ENCODE data around the gene KDM4D.
"Not testable (repeated sequence)": the region's sequence is repeated elsewhere in the genome, so short reads cannot be mapped to it uniquely, and the experiment has no call there.

KDM4D gene

GRCh38 chr11:94973099-94973968 lies at the start of gene KDM4D, which contains the start of gene CWC15:
Gene KDM4D (plus strand): TSS chr11:94973709. CDS start chr11:94997373, 23,664 bp downstream.
Gene CWC15 (minus strand): TSS chr11:94973556. CDS start chr11:94972185, 1,371 bp downstream.
- DNase-seq = peak; percentile 85 to 91

- no peak for DNase-seq
These were observed 49.3 kb upstream of the KDM4D start for GRCh38 chr11:94924171-94924572.

GRCh38 chr11:94924612-94925011 lies 48.9 kb upstream of the KDM4D start:
- DNase-seq = no peak

GRCh38 chr11:94925422-94926270 lies 47.9 kb upstream of the KDM4D start:
- no peak for DNase-seq

GRCh38 chr11:94926271-94926625 lies 47.3 kb upstream of the KDM4D start:
- DNase-seq = no peak

GRCh38 chr11:94926698-94927237 lies 46.7 kb upstream of the KDM4D start:
- no peak for DNase-seq

- no peak for DNase-seq
These were observed 45.2 kb upstream of the KDM4D start for GRCh38 chr11:94928117-94928990.

- DNase-seq = not testable (repeated sequence)
These were observed 41.4 kb upstream of the KDM4D start for GRCh38 chr11:94932072-94932471.

GRCh38 chr11:94932503-94932902 lies 41.0 kb upstream of the KDM4D start:
- no peak for DNase-seq

- no peak for DNase-seq
These were observed 40.0 kb upstream of the KDM4D start for GRCh38 chr11:94933223-94934130.

GRCh38 chr11:94934362-94934761 lies 39.1 kb upstream of the KDM4D start:
- no peak for DNase-seq

GRCh38 chr11:94934846-94935245 lies 38.7 kb upstream of the KDM4D start:
- DNase-seq = no peak

- DNase-seq = no peak
These were observed 35.1 kb upstream of the KDM4D start for GRCh38 chr11:94938095-94939055.

GRCh38 chr11:94939346-94939745 lies 34.2 kb upstream of the KDM4D start:
- no peak for DNase-seq

GRCh38 chr11:94941131-94941530 lies 32.4 kb upstream of the KDM4D start:
- no peak for DNase-seq

GRCh38 chr11:94946812-94947211 lies 26.7 kb upstream of the KDM4D start:
- no peak for DNase-seq

GRCh38 chr11:94948070-94948617 lies 25.4 kb upstream of the KDM4D start:
- no peak for DNase-seq

- DNase-seq = no peak
These were observed 18.8 kb upstream of the KDM4D start for GRCh38 chr11:94954753-94955152.

GRCh38 chr11:94956963-94957362 lies 16.5 kb upstream of the KDM4D start:
- no peak for DNase-seq
